ENCODE results near the gene MAP1LC3A.

The MAP1LC3A gene

GRCh38 chr20:34530342-34530741 lies 28.2 kb upstream of the MAP1LC3A start:
- no peak for DNase-seq

- no peak for DNase-seq
Observed at GRCh38 chr20:34531608-34532265, 26.8 kb upstream of the MAP1LC3A start.

GRCh38 chr20:34532320-34532719 lies 26.2 kb upstream of the MAP1LC3A start:
- DNase-seq = no peak

GRCh38 chr20:34532756-34533155 lies 25.8 kb upstream of the MAP1LC3A start:
- no peak for DNase-seq

GRCh38 chr20:34534391-34535165 lies 23.9 kb upstream of the MAP1LC3A start:
- DNase-seq = no peak

GRCh38 chr20:34535301-34535840 lies 23.1 kb upstream of the MAP1LC3A start:
- no peak for DNase-seq

- no peak for DNase-seq
Observed at GRCh38 chr20:34535857-34536256, 22.7 kb upstream of the MAP1LC3A start.

- DNase-seq = no peak
Observed at GRCh38 chr20:34536798-34537394, 21.6 kb upstream of the MAP1LC3A start.

- DNase-seq = no peak
Observed at GRCh38 chr20:34537651-34538050, 20.9 kb upstream of the MAP1LC3A start.

GRCh38 chr20:34538671-34539123 lies 19.8 kb upstream of the MAP1LC3A start:
- no peak for DNase-seq

GRCh38 chr20:34539756-34540155 lies 18.8 kb upstream of the MAP1LC3A start:
- DNase-seq = no peak

- no peak for DNase-seq
Observed at GRCh38 chr20:34540596-34541263, 17.8 kb upstream of the MAP1LC3A start.

GRCh38 chr20:34541264-34541901 lies 17.1 kb upstream of the MAP1LC3A start:
- no peak for DNase-seq

- DNase-seq = no peak
Observed at GRCh38 chr20:34541917-34542316, 16.6 kb upstream of the MAP1LC3A start.

- DNase-seq = no peak
Observed at GRCh38 chr20:34542439-34542838, 16.1 kb upstream of the MAP1LC3A start.

GRCh38 chr20:34543463-34544056 lies 15.0 kb upstream of the MAP1LC3A start:
- DNase-seq = no peak

GRCh38 chr20:34544109-34544796 lies 14.3 kb upstream of the MAP1LC3A start:
- peak in 1 of 2 experiments; percentile 11 for DNase-seq

- DNase-seq = peak in 1 of 2 experiments; percentile 11
Observed at GRCh38 chr20:34546751-34547181, 11.8 kb upstream of the MAP1LC3A start.

GRCh38 chr20:34547844-34548613 lies 10.5 kb upstream of the MAP1LC3A start:
- DNase-seq = no peak

GRCh38 chr20:34549291-34549928 lies 9.1 kb upstream of the MAP1LC3A start:
- no peak for DNase-seq

Measured in cerebellar nuclear complex (tissue), 1 donor.